CD14-positive monocyte (primary cell): ENCODE data around the gene ENTREP1. TPM values are rescaled to one million over a fixed set of nuclear protein-coding genes. Genes with fewer than 3 reads are reported as not detected.
"Not testable (repeated sequence)": the region's sequence is repeated elsewhere in the genome, so short reads cannot be mapped to it uniquely, and the experiment has no call there.

Source experiments
- DNase-seq, 3 donors: peaks; one replicate each; pipeline ENCODE4 v3.0.0-alpha.2; 2011 to 2022
- H2AFZ ChIP-seq: 2 replicates; pipeline ENCODE4 v1.6.0; 2012; ENCODE audit warnings: mild to moderate bottlenecking, low read depth, low read length, inconsistent platforms; ENCODE audit not compliant: insufficient read depth, poor library complexity, severe bottlenecking
- H3K27ac ChIP-seq, 2 donors: 1 replicate in 1 of 2; 2 replicates in 1 of 2; pipeline ENCODE4 v1.5.1; 2012 to 2013; ENCODE audit warnings: low read length in 2 of 2, control low read depth in 1 of 2, inconsistent platforms in 1 of 2, low read depth in 1 of 2, mild to moderate bottlenecking in 1 of 2
- H3K27me3 ChIP-seq, 2 donors: one replicate each; pipeline versions ENCODE4 v1.6.0 to v1.6.1; 2011 to 2013; ENCODE audit warnings: low read length in 2 of 2; ENCODE audit not compliant: control insufficient read depth in 2 of 2, insufficient read depth in 2 of 2
- H3K36me3 ChIP-seq, 2 donors: replicated peaks in 1 of 2; 1 replicate in 1 of 2; 2 replicates in 1 of 2; pipeline versions ENCODE4 v1.5.1 to v1.6.1; 2012 to 2013; ENCODE audit warnings: low read length in 2 of 2, control low read depth in 1 of 2, inconsistent platforms in 1 of 2, mild to moderate bottlenecking in 1 of 2; ENCODE audit not compliant: insufficient read depth in 2 of 2, control insufficient read depth in 1 of 2
- H3K4me1 ChIP-seq, 2 donors: 1 replicate in 1 of 2; 2 replicates in 1 of 2; pipeline versions ENCODE4 v1.5.1 to v1.6.1; 2012 to 2013; ENCODE audit warnings: low read length in 2 of 2, control low read depth in 1 of 2, inconsistent platforms in 1 of 2, mild to moderate bottlenecking in 1 of 2, moderate library complexity in 1 of 2; ENCODE audit not compliant: insufficient read depth in 2 of 2, control insufficient read depth in 1 of 2
- H3K4me2 ChIP-seq: replicated peaks from 2 replicates; pipeline ENCODE3; 2012; ENCODE audit warnings: low read length, moderate library complexity, mild to moderate bottlenecking; ENCODE audit not compliant: poor library complexity, severe bottlenecking; ENCODE audit errors: extremely low read depth
- H3K4me3 ChIP-seq, 3 experiments: fragments of 200-600 bp in 1 of 3; sonication (generic) in 1 of 3; replicated peaks in 1 of 3; 1 replicate in 2 of 3; 2 replicates in 1 of 3; pipeline ENCODE4 v1.5.1; 2011 to 2013; ENCODE audit warnings: low read length in 3 of 3, mild to moderate bottlenecking in 3 of 3, control low read depth in 2 of 3, low read depth in 2 of 3, inconsistent platforms in 1 of 3, moderate library complexity in 1 of 3
- H3K79me2 ChIP-seq: 2 replicates; pipeline ENCODE4 v1.6.0; 2012; ENCODE audit warnings: mild to moderate bottlenecking, control low read depth, inconsistent platforms, low read length, moderate library complexity; ENCODE audit not compliant: insufficient read depth
- H3K9ac ChIP-seq: 2 replicates; pipeline ENCODE4 v1.6.0; 2017; ENCODE audit warnings: low read length, mild to moderate bottlenecking; ENCODE audit not compliant: insufficient read depth, poor library complexity, severe bottlenecking
- H3K9me3 ChIP-seq, 2 donors: replicated peaks in 1 of 2; 1 replicate in 1 of 2; 2 replicates in 1 of 2; pipeline versions ENCODE4 v1.5.1 to v1.6.1; 2012 to 2013; ENCODE audit warnings: low read length in 2 of 2, control low read depth in 1 of 2; ENCODE audit not compliant: control insufficient read depth in 1 of 2, insufficient read depth in 1 of 2
- H4K20me1 ChIP-seq: 2 replicates; pipeline ENCODE4 v1.6.0; 2012; ENCODE audit warnings: mild to moderate bottlenecking, low read length, control low read depth, moderate library complexity; ENCODE audit not compliant: insufficient read depth
- H3K27ac Mint-ChIP-seq, 7 donors: one replicate each; pipeline ENCODE4 v1.8.0; 2020; ENCODE audit warnings: mild to moderate bottlenecking in 7 of 7, mixed read lengths in 7 of 7, moderate library complexity in 6 of 7, inconsistent platforms in 2 of 7
- H3K27me3 Mint-ChIP-seq, 3 donors: one replicate each; pipeline ENCODE4 v1.8.0; 2021 to 2022; ENCODE audit warnings: low read depth in 3 of 3, mild to moderate bottlenecking in 3 of 3, mixed read lengths in 3 of 3, moderate library complexity in 3 of 3, inconsistent platforms in 1 of 3
- H3K36me3 Mint-ChIP-seq, 2 donors: one replicate each; pipeline ENCODE4 v1.8.0; 2020; ENCODE audit warnings: mixed read lengths in 2 of 2, inconsistent platforms in 1 of 2, mild to moderate bottlenecking in 1 of 2
- H3K4me1 Mint-ChIP-seq: one replicate; pipeline ENCODE4 v1.8.0; 2020; ENCODE audit warnings: mild to moderate bottlenecking, mixed read lengths
- H3K4me3 Mint-ChIP-seq, 2 donors: one replicate each; pipeline ENCODE4 v1.8.0; 2020; ENCODE audit warnings: mild to moderate bottlenecking in 2 of 2, mixed read lengths in 2 of 2, moderate library complexity in 1 of 2
- H3K9me3 Mint-ChIP-seq, 7 donors: one replicate each; pipeline ENCODE4 v1.8.0; 2020 to 2022; ENCODE audit warnings: mixed read lengths in 7 of 7, mild to moderate bottlenecking in 6 of 7, moderate library complexity in 6 of 7, inconsistent platforms in 2 of 7
- CTCF ChIP-seq: fragments of 200-600 bp; IDR thresholded peaks from one replicate; pipeline ENCODE4 v1.8.0; 2022; ENCODE audit warnings: antibody characterized with exemption, mild to moderate bottlenecking
- WGBS: methylation state at CpG from one replicate; pipeline ENCODE4 v1.1.5; 2013; ENCODE audit warnings: missing lambda C conversion rate; ENCODE audit not compliant: insufficient coverage; 5-methylcytosine and 5-hydroxymethylcytosine counted together
- intact Hi-C, 2 donors: fragments of 100-400 bp; cut with micrococcal nuclease; formaldehyde crosslinking; loops; one replicate each; pipeline versions ENCODE4 v1.15.0 to v1.15.1; 2023
- polyA plus RNA-seq, 3 donors: library from polyadenylated mRNA; depleted of rRNA in 1 of 3; unstranded in 2 of 3; stranded (reverse) in 1 of 3; fragments of 300-500 nt in 2 of 3; fragments of >200 nt in 1 of 3; fragmentation: Illumina TruSeq in 2 of 3; gene quantifications; 1 replicate in 2 of 3; 2 replicates in 1 of 3; pipeline ENCODE4 v1.2.3, GENCODE V29; 2012 to 2021

ENTREP1 gene
- polyA plus RNA-seq, 3 donors, result not detected

- no peak for TF ChIP-seq CTCF
- no peaks in the 10 kb centered on the region for H3K4me1 Mint-ChIP-seq
- no peak overlapping the region for H3K4me3 ChIP-seq
- H3K27ac ChIP-seq, result no peak overlapping the region
- H3K4me2 ChIP-seq, result no peak overlapping the region
- H3K9ac ChIP-seq, result no peak overlapping the region
- no peak overlapping the region for H2AFZ ChIP-seq
- intact Hi-C loops, result no loop called here
- no peaks in the 10 kb centered on the region for H3K27me3 ChIP-seq
- H3K79me2 ChIP-seq, result no peaks in the 10 kb centered on the region
- no peaks in the 10 kb centered on the region for H3K9me3 ChIP-seq
- no peaks in the 10 kb centered on the region for H3K4me1 ChIP-seq
- no peaks in the 10 kb centered on the region for H3K36me3 ChIP-seq
- peaks cover 0 to 3% (median 0%) of the 10 kb centered on the region in 3 donors for H3K27me3 Mint-ChIP-seq
- no peak overlapping the region for H3K27ac Mint-ChIP-seq
- no peaks in the 10 kb centered on the region for H3K36me3 Mint-ChIP-seq
- H3K4me3 Mint-ChIP-seq, result no peak overlapping the region
- no peaks in the 10 kb centered on the region for H4K20me1 ChIP-seq
- DNase-seq, result no peak
- H3K9me3 Mint-ChIP-seq, result peaks cover 0 to 8% (median 0%) of the 10 kb centered on the region in 7 donors
- WGBS, result no CpG with 5 or more reads among the region's 1 CpG
These were observed 75.5 kb downstream of the ENTREP1 start for GRCh38 chr9:69400470-69400869.

- H3K4me1 ChIP-seq, intact Hi-C loops, H3K36me3 Mint-ChIP-seq, H3K9ac ChIP-seq, H3K27ac ChIP-seq, H3K36me3 ChIP-seq, H3K4me3 ChIP-seq, H3K4me2 ChIP-seq, H3K9me3 Mint-ChIP-seq, DNase-seq, H4K20me1 ChIP-seq, H3K4me3 Mint-ChIP-seq, H2AFZ ChIP-seq, H3K27ac Mint-ChIP-seq, H3K79me2 ChIP-seq, H3K9me3 ChIP-seq, H3K4me1 Mint-ChIP-seq: not testable (repeated sequence)
- peaks cover 11 to 18% (median 13%) of the 10 kb centered on the region in 3 donors for H3K27me3 Mint-ChIP-seq
- peaks cover 0 to 10% of the 10 kb centered on the region in 2 donors for H3K27me3 ChIP-seq
- 94% methylated on average over 5 of the region's 6 CpGs for WGBS
These were observed 84.9 kb downstream of the ENTREP1 start for GRCh38 chr9:69409936-69410335.
